ENCODE results near the gene ZNF124. TPM values are rescaled to one million over a fixed set of nuclear protein-coding genes. Genes with fewer than 3 reads are reported as not detected.
"Not testable (repeated sequence)": the region's sequence is repeated elsewhere in the genome, so short reads cannot be mapped to it uniquely, and the experiment has no call there.

Gene ZNF124
- total RNA-seq, 1 donor from 2014 or later: 14.9 TPM

DNA sequence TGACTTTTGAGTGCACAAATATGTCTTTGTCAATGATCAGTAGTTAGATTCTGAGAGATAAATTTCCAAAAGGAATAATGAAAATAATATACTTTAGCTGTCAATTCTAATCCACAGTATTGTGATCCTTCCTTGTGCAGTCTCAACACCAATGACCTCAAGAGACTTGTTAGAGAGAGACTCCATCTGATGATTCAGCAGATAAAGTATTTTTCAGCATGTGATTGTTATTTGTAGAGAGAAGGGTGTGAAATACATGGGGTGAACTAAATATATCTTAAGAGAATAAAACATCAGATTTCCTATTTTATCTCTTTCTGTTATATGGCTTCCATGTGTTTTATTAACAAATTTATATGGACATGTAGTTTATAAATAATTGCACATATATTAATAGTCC lies 5.9 kb upstream of the ZNF124 start:
- intact Hi-C loops (cut with DNase I): no loop called here
- DNase-seq (ENCODE audit: low spot score): no peak

DNA sequence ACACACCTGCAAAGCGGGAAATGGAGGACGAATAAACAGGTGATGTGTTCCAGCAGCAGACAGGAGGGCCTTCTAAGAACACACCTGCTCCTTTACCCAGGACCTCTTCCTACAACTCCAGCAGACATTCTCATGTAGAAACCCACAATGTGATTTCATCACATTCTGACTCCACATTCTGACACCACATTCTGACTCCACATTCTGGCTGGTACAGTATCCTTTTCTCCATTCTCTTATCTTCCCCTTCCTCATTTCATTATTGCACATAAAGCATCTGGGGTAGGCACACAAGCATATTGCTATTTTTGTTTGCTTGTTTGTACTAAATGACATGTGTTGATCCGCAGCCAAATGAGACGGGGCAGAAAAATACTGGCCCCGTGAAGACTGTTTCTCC lies 3.6 kb upstream of the ZNF124 start:
- no peak for DNase-seq (ENCODE audit: low spot score)
- intact Hi-C loops (cut with DNase I): no loop called here

DNA sequence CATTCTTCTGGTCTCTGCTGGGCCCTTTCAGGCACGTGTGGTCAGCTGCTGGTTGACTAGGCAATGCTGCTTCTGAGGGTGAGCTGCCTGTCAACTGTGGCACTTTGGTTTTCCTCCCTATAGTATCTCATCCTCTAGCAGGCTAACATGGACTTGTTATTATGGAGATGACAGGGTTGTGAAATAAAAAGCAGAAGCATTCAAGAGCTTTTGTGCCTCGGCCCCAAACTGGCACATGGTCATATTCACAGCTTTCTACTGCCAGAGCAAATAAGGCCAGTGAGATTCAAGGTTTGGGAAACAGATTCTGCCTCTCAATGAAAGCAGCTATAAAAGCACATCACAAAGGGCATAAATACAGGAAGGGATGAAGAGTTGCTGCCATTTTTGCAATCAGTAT lies 1.6 kb upstream of the ZNF124 start:
- intact Hi-C loops (cut with DNase I): loop anchor here (5.0 kb wide), 1 partner anchor 46 kb away; no protein-coding TSS in a partner anchor
- DNase-seq (ENCODE audit: low spot score): no peak

DNA sequence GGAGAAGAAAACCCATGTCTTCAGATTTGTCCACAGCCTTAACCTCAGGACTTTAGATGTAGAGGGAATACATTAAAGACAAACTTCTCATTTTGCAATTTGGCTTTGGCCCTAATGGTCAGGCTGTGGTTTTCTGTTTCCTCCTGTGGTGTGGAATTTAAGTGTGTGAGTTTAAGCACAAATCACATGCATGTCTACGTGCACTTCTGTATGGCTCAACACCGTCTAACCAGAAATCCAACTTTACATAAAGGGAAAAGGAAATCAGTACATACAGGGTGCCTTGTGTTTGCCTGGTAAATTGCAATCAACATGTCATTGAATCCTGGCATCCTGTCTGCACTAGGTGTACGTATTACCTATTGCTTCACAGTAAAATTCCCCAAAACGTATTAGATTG lies 1.2 kb upstream of the ZNF124 start:
- no peak for DNase-seq (ENCODE audit: low spot score)
- intact Hi-C loops (cut with DNase I): loop anchor here (5.0 kb wide), 1 partner anchor 46 kb away; no protein-coding TSS in a partner anchor

DNA sequence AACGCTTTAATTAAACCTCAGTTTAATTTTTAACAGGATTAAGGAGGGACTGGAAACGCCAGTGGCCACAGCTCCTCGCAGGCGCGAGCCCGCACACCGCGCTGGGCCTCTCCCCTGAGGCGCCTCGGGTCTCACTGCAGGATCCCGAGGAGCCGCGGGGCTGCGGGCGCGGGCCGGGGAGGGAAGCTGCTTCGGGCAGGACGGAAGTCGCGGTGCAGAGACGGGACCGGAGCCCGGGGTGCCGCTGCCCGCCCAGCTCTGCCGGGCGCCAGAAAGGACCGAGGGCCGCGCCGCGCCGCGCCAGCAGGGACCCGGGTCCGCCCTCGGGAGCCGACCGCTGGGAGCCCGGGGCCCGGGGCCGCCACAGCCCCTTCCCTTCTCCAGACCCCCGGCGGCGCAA lies 377 bp downstream of the ZNF124 start:
- not testable (repeated sequence) for DNase-seq (ENCODE audit: low spot score)
- intact Hi-C loops (cut with DNase I): loop anchor here (5.0 kb wide), 1 partner anchor 44 kb away; no protein-coding TSS in a partner anchor

DNA sequence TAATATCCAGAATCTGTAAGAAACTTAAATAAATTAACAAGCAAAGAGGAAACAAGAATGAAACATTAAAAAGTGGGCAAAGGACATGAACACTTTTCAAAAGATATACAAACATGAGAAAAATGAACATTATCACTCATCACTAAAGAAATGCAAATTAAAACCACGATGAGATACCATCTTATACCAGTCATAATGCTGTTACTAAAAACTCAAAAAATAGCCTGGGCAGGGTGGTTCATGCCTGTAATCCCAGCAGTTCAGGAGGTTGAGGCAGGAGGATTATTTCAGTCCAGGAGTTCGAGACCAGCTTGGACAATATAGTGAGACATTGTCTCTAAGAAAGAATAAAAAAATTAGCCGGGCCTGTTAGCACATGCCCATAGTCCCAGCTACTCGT lies 6.1 kb downstream of the ZNF124 start:
- intact Hi-C loops (cut with DNase I): no loop called here

DNA sequence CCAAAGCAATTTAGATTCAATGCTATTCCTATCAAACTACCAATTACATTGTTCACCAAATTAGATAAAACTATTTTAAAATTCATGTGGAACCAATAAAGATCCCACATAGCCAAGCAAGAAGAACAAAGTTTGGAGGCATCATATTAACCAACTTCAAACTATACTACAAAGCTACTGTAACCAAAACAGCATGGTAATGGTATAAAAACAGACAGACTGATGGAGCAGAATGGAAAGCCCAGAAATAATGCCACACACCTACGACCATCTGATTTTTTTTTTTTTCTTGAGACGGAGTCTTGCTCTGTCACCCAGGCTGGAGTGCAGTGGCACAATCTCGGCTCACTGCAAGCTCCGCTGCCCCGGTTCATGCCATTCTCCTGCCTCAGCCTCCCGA lies 7.1 kb downstream of the ZNF124 start:
- no peak for DNase-seq (ENCODE audit: low spot score)
- intact Hi-C loops (cut with DNase I): no loop called here

More for the DNA sequence above, 6.1 kb downstream of the ZNF124 start:
- no peak for DNase-seq (ENCODE audit: low spot score)

DNA sequence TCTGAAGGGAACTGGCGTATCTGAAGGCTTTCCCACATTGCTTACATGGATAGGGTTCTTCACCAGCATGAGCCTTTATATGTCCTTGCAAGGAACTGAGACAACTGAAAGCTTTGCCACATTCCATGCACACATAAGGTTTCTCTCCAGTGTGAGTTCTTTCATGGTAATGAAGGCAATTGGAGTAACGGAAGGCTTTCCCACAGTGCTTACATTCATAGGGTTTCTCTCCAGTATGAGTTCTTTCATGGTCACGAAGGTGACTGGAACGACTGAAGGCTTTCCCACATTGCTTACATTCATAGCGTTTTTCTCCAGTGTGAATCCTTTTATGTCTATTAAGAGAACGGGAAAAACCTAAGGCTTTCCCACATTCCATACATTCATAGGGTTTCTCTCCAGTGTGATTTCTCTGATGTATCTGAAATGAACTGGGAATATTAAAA lies 15.0 kb downstream of the ZNF124 start:
- intact Hi-C loops (cut with DNase I): no loop called here
- DNase-seq (ENCODE audit: low spot score): no peak

DNA sequence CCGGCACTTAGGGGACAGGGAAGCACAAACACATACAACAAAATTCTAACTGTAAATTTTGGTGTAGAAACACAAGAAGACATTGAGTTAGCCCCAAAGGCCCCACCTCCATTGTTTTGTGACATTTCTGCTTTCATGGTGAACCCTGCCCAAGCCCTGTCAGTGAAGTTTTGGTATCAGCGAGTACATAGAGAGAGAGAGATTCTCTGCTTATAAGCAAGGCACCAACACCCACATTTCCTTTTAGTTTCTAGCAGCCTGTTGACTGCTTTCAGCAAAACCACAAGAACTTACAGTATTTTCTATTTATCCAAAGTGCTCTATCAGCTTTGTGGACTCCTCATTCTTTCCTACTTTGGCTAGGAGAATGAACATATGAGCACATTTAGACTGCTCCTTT lies 24.0 kb downstream of the ZNF124 start:
- no peak for DNase-seq (ENCODE audit: low spot score)
- intact Hi-C loops (cut with DNase I): no loop called here

DNA sequence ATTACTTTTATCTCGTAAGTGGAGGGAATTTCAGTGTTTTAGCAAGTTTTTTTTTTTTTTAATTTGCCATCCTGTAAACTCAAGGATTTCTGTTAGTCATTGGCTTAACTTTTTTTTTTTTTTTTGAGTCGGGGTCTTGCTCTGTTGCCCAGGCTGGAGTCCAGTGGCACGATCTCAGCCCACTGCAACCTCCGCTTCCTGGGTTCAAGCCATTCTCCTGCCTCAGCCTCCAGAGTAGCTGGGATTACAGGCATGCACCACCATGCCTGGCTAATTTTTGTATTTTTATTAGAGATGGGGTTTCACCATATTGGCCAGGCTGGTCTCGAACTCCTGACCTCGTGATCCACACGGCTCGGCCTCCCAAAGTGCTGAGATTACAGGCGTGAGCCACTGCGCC lies 24.7 kb downstream of the ZNF124 start:
- intact Hi-C loops (cut with DNase I); DNase-seq (ENCODE audit: low spot score): not testable (repeated sequence)

DNA sequence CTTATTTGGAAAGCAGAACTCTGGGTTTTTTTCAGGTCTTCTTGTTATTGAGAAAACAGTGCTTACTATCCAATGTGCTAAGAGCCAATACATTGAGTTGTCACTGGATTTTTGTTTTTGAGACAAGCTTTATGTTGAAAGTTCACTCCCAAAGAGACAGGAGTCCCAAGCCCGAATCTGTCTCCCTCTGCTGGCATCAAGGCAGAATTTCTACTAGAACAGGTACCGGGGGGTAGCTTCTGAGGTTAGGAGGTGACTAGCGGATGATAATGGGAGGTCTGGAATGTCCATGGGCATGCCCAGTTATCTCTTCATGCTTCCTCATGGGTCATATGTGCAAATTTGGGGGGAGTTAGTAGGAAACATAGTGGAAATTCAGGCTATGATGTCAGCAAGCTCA lies 25.1 kb downstream of the ZNF124 start:
- no peak for DNase-seq (ENCODE audit: low spot score)
- intact Hi-C loops (cut with DNase I): no loop called here

DNA sequence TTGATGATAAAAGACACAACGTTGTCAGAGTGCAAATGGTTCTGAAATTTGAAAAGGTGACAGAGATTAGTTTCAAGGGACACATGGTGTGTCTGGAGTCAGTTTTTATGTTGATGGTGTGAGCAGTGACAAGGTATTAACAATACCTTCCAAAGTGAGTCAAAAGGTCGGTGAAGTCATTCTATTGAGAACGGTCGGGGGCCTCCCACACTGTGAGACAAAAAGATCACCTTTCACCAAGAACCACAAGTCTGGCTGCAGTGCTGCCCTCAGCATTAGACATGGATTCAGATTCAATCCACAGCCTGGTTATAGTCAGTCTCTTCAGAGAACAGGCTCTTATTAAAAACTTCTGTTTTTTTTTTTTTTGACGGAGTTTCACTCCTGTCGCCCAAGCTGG lies 26.5 kb downstream of the ZNF124 start:
- intact Hi-C loops (cut with DNase I): no loop called here
- DNase-seq (ENCODE audit: low spot score): no peak

DNA sequence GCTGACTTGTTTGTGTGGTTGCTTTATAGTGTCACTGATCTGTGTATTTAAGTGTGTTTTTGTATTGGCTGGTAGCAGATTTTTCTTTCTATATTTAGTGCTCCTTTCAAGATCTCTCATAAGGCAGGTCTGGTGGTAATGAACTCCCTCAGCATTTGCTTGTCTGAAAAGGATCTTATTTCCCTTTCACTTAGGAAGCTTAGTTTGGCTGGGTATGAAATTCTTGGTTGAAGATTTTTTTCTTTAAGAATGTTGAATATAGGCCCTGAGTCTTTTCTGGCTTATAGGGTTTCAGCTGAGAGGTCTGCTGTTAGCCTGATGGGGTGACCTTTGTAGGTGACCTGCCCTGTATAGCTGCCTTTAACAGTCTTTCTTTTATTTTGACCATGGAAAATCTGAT lies 32.3 kb downstream of the ZNF124 start:
- intact Hi-C loops (cut with DNase I); DNase-seq (ENCODE audit: low spot score): not testable (repeated sequence)

DNA sequence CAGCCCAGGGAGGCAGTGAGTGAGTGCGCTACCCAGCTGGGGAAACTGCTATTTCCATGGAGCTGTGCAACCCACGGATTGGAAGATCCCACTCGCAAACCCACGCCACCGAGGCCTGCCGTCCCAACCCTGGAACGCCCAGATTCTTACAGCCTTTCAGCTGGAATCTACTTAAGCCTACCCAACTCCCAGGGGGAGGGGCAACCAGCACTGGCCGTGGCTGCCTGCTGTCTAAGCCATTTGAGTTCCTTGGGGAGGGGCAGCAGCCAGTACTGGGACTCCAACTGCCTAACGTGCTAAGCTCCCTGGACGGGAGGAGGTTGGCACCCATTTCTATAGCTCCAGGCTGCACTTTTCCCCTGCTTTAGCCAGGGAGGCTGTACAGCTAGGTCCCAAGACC lies 40.6 kb downstream of the ZNF124 start:
- DNase-seq (ENCODE audit: low spot score): no peak
- intact Hi-C loops (cut with DNase I): no loop called here

DNA sequence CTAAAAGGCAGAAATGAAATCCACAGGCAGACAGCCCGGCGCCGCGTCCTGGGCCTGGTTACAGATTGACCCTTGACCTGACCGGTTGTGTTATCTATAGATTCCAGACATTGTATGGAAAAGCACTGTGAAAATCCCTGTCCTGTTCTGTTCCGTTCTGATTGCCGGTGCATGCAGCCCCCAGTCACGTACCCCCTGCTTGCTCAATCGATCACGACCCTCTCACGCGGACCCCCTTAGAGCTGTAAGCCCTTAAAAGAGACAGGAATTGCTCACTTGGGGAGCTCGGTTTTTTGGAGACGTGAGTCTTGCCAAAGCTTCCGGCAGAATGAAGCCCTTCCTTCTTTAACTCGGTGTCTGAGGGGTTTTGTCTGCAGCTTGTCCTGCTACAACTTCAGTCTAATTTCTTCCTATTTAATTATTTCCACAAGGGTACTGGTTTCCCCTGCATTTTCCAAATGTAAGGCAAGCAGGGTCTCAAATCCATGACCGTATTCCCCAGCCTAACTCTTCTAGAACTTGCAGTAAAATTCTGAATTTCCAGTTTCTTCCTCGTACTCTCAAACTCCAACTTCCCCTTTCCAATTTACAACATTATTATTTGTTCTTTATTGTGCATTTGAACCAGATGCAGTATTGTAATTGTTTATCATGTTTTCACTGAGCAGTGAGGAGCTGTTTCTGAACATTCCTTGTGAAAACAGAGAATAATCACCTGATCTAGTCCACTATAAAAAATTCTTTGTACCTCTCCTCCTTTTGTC lies 44.1 kb downstream of the ZNF124 start:
- intact Hi-C loops (cut with DNase I): loop anchor here (5.0 kb wide), 1 partner anchor 45 kb away; the partner anchor contains the start of gene ZNF124
- DNase-seq (ENCODE audit: low spot score): not testable (repeated sequence)

DNA sequence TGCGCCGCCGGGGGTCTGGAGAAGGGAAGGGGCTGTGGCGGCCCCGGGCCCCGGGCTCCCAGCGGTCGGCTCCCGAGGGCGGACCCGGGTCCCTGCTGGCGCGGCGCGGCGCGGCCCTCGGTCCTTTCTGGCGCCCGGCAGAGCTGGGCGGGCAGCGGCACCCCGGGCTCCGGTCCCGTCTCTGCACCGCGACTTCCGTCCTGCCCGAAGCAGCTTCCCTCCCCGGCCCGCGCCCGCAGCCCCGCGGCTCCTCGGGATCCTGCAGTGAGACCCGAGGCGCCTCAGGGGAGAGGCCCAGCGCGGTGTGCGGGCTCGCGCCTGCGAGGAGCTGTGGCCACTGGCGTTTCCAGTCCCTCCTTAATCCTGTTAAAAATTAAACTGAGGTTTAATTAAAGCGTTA lies 45.2 kb downstream of the ZNF124 start:
- DNase-seq (ENCODE audit: low spot score): not testable (repeated sequence)
- intact Hi-C loops (cut with DNase I): loop anchor here (5.0 kb wide), 1 partner anchor 46 kb away; the partner anchor contains the start of gene ZNF124

DNA sequence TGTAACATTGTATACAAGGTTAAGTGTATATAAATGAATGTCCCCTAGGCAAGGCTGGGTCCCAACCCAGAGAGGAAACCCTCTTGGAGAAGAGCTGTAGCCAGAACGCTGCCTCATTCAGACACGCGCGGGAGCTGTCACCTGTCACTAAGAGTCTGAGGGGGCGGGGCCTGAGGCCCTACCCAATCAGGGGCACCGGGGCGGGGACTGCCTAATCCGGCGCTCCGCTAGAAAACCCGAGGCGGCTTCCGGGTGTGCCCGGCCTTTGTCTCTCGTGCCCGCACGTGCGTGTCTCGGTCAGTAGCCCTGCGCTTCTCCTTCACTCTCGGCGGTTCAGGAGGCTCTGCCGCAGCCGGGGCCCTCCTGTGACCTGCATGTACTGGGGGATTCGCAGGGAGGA lies 45.7 kb downstream of the ZNF124 start:
- not testable (repeated sequence) for DNase-seq (ENCODE audit: low spot score)
- intact Hi-C loops (cut with DNase I): loop anchor here (5.0 kb wide), 1 partner anchor 46 kb away; the partner anchor contains the start of gene ZNF124

DNA sequence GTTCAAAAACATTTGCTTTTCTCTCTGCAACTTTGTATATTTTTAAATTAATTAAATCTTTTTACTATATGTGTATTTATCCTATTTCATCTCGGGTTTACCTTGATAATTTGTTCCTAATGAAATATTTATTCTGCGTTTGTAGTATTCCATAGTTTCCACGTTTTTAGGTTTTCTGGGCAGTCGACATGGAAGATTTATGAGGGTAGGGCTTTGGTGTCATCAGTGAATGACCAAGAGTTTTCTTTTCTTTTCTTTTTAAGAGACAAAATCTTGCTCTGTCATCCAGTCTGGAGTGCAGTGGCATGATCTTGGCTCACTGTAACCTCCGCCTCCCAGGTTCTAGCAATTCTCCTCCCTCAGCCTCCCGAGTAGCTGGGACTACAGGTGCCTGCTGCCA lies 50.4 kb downstream of the ZNF124 start:
- DNase-seq (ENCODE audit: low spot score): no peak
- intact Hi-C loops (cut with DNase I): no loop called here

DNA sequence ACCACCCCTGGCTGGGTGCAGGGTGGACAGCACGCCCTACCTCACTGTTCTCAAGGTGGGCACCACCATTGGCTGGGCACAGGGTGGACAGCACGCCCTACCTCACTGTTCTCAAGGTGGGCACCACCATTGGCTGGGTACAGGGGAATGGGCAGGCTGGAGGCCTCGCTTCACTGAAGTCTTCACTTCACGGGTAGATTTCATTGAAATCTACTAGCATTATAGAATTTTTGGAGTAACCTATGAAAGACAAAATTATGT lies 51.5 kb downstream of the ZNF124 start:
- intact Hi-C loops (cut with DNase I); DNase-seq (ENCODE audit: low spot score): not testable (repeated sequence)

DNA sequence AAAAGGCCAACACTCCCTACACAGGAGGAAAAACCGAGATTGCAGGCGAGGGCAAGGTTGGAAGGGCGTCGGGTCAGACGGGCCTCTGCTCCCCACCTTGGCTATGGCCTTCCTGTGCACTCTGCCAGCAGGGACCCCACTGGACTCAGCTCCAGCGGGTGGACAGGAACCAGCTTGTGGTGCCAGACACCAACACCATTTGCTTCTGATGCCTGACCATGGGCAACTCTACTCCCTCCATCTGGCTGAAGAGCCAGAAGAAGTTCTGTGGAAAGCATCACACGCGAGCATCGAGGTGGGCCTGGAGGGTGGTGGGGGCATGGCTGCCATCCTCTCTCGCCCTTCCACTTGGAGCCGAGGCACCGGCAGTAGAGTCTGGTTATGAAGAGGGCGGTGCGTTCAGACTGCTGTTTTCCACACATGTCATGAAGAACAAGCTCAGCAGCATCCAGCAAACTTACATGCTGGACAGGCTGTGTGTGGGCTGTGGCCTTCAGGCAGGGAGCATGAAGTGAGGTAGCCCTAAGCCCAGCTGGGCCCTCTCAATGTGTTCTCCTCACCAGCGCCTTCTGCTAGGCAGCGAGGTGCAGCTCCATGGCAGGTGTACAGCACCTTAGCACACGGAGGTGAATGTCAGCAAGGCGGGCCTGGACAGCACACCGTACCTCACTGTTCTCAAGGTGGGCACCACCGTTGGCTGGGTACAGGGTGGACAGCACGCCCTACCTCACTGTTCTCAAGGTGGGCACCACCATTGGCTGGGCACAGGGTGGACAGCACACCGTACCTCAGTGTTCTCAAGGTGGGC lies 52.0 kb downstream of the ZNF124 start:
- intact Hi-C loops (cut with DNase I): no loop called here
- no peak for DNase-seq (ENCODE audit: low spot score)

DNA sequence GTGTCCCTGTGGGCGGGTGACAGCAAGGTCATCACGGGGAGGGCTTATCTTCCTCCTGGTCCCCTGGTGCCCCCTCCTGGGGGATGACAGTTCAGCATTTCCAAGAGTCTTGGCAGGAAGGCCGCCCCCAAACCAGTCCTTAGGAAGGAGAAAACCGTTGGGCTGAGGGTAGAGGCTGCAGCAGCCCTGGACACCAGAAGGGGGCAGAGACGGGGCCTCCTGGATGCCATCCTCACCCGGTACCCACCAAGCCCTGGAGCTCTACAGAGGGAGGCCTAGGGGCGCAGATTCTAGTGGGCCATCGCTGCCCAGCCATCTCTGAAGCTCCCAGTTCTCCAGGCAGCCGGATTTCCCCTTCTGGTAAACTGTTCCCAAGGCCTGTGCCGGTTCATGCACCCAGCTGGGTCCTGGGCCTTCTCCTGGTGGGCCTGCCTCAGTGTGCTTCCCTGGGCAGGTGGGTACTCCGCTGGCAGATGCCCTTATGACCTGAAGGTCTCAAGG lies 52.8 kb downstream of the ZNF124 start:
- intact Hi-C loops (cut with DNase I): no loop called here
- no peak for DNase-seq (ENCODE audit: low spot score)

All from cardiac septum (tissue), 1 donor.